ENCODE measurements around the gene NUP93.

Gene NUP93

DNA sequence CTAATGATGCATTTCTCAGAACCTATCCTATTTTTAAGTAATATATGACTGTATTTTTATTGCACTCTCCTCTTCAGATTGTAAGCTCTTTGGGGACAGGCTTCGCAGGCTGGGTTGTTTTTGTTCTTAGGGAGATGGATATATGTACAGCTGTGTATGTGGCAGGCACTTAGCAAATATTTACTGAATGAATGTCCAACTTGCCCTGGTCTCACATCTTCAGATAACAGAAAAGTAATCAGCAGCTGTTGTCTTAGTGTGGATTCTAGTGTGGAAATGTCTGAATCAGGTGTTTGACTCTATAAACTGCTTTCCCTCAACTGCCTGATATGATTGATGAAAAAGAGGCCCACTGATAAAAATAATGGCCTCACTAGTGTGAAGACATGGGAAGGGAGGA lies 88.0 kb downstream of the NUP93 start (continued):
- no peak for TF ChIP-seq ZNF660 (tag by site-specific recombination; IDR thresholded peaks at IDR 0.05)
- TF ChIP-seq MEIS1 (CRISPR knock-in tag; IDR thresholded peaks at IDR 0.05; ENCODE audit: borderline replicate concordance), result no peak
- TF ChIP-seq ZNF211 (tag by site-specific recombination; IDR thresholded peaks at IDR 0.05; ENCODE audit: low read depth), result no peak
- no peak for TF ChIP-seq ZNF214 (tag by site-specific recombination; IDR thresholded peaks at IDR 0.05; ENCODE audit: borderline replicate concordance)
- no peak for TF ChIP-seq ZNF473 (tag by site-specific recombination; IDR thresholded peaks at IDR 0.05)
- no peak for TF ChIP-seq SP3 (tag by site-specific recombination; IDR thresholded peaks at IDR 0.05)
- no peak for TF ChIP-seq ZSCAN16 (tag by site-specific recombination; IDR thresholded peaks at IDR 0.05)
- no peak for TF ChIP-seq ZNF280D (tag by site-specific recombination; IDR thresholded peaks at IDR 0.05)
- no peak for TF ChIP-seq ZNF747 (tag by site-specific recombination; IDR thresholded peaks at IDR 0.05)

DNA sequence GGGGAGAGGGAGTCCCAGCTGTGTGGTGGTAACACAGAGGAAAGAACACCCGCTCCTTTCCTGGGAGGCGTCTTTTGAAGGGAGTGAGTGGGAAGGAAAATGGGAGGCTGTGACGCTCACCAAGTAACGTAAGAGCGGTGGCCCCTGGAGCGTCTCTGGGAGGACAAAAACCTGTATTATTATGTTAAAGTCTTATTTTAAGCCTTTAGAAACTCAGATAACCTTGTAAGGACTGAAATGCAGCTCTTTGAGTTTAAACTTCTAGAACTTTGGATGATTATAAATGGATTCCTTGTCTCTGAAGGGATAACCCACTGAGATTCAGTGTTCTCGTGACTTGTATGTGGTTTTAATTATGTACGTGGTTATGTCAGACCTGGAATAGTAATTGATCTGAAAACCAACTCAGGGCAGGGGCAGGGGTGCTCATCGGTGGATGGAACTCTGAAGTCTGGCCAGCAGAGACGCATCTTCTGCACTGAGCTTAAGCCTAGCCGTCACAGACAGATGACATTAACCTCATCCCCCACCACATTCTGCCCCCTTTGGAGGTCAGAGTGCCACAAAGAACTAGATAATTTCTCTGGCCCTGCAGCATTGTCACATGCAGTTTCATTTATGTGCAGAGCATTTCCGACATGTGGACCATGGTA lies 93.3 kb downstream of the NUP93 start:
- CTCF ChIA-PET, result no interaction called here

More for the DNA sequence above, 93.3 kb downstream of the NUP93 start:
- H3K27ac ChIP-seq (ENCODE audit: extremely low read depth, low read depth, low read length), result no peak overlapping the region
- no peak for TF ChIP-seq ZNF561 (tag by site-specific recombination; IDR thresholded peaks at IDR 0.05; ENCODE audit: borderline replicate concordance)
- no peak for TF ChIP-seq ZNF114 (tag by site-specific recombination; IDR thresholded peaks at IDR 0.05)
- TF ChIP-seq ZSCAN23 (tag by site-specific recombination; IDR thresholded peaks at IDR 0.05), result no peak
- no peak for TF ChIP-seq ZFHX2 (tag by site-specific recombination; conservative IDR thresholded peaks at IDR 0.05)
- TF ChIP-seq ZNF292 (tag by site-specific recombination; IDR thresholded peaks at IDR 0.05; ENCODE audit: borderline replicate concordance, low read depth), result no peak
- no peak for TF ChIP-seq SCRT2 (tag by site-specific recombination; IDR thresholded peaks at IDR 0.05)
- TF ChIP-seq WT1 (tag by site-specific recombination; IDR thresholded peaks at IDR 0.05), result no peak
- TF ChIP-seq ZNF776 (tag by site-specific recombination; IDR thresholded peaks at IDR 0.05; ENCODE audit: borderline replicate concordance), result no peak
- no peak for TF ChIP-seq ZFP41 (tag by site-specific recombination; IDR thresholded peaks at IDR 0.05; ENCODE audit: borderline replicate concordance)
- TF ChIP-seq ZXDB (tag by site-specific recombination; IDR thresholded peaks at IDR 0.05), result no peak
- TF ChIP-seq ZNF621 (tag by site-specific recombination; IDR thresholded peaks at IDR 0.05), result no peak
- no peak for TF ChIP-seq ZNF548 (tag by site-specific recombination; IDR thresholded peaks at IDR 0.05)
- TF ChIP-seq ZNF354C (tag by site-specific recombination; IDR thresholded peaks at IDR 0.05; ENCODE audit: borderline replicate concordance, low read depth), result no peak
- TF ChIP-seq ZNF701 (tag by site-specific recombination; IDR thresholded peaks at IDR 0.05), result no peak
- no peak for TF ChIP-seq ZBTB10 (tag by site-specific recombination; IDR thresholded peaks at IDR 0.05)
- TF ChIP-seq ZNF202 (tag by site-specific recombination; IDR thresholded peaks at IDR 0.05; ENCODE audit: borderline replicate concordance), result no peak
- H3K9me3 ChIP-seq (ENCODE audit: control insufficient read depth, insufficient read depth, low read depth, low read length), result no peaks in the 10 kb centered on the region
- POLR2A ChIA-PET, result no interaction called here
- no peak overlapping the region for H3K4me3 ChIP-seq (ENCODE audit: low read depth, low read length)
- no peaks in the 10 kb centered on the region for H3K4me1 ChIP-seq (ENCODE audit: control insufficient read depth, insufficient read depth, low read length)
- H3K36me3 ChIP-seq (ENCODE audit: control insufficient read depth in 2 of 2, insufficient read depth in 1 of 2, low read length in 2 of 2), result peaks cover 16 to 57% of the 10 kb centered on the region in 2 experiments

Data from HEK293 (cell line).